ENCODE measurements around the gene DEXI. TPM values are rescaled to one million over a fixed set of nuclear protein-coding genes. Genes with fewer than 3 reads are reported as not detected.

Gene DEXI
- total RNA-seq, 1 experiment from 2014 or later, result 28.3 TPM

DNA sequence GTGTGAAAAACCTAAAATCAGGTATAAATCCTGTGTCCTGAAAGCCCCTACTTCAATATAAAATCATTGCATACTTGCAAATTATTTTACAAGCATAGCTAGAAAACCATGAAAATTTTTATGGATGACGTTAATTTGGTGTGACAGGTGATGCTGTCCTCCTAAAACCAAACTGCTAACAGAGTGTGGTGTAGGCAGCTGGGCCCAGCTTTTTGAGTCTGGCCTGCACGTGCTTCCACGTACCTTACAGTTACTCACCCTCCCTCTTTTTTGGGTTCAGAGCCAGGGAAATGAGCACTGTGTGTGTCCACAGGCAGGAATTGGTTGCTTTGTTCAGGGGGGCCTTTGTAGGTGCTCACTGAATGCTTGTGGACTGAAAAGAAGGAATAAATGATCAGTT is 38.5 kb upstream of the DEXI start:
- Histone ChIP-seq H3K79me2 (ENCODE audit: insufficient read depth, low read length) (no peaks in the 10 kb centered on the region), H4K91ac (ENCODE audit: insufficient read length, low read depth, low read length) (no peak overlapping the region), H3K23ac (ENCODE audit: insufficient read length, low read depth, low read length) (no peak overlapping the region), H3K27me3 (ENCODE audit: insufficient read depth, low read length) (no peaks in the 10 kb centered on the region), H4K5ac (ENCODE audit: insufficient read length, low read depth, low read length) (no peak overlapping the region), H3K79me1 (ENCODE audit: insufficient read depth, low read depth, low read length, poor library complexity, severe bottlenecking) (no peaks in the 10 kb centered on the region), H3K9ac (ENCODE audit: extremely low read depth, insufficient read length, low read length) (no peak overlapping the region), H3K27ac (ENCODE audit: insufficient read length, low read depth, low read length) (no peak overlapping the region), H2BK12ac (ENCODE audit: insufficient read length, low read depth, low read length) (no peak overlapping the region), H3K23me2 (ENCODE audit: insufficient read length, low read depth, low read length, poor library complexity, severe bottlenecking) (no peaks in the 10 kb centered on the region), H4K20me1 (ENCODE audit: control insufficient read depth, insufficient read depth, insufficient read length) (no peaks in the 10 kb centered on the region), H3K9me3 (ENCODE audit: control insufficient read depth, low read depth, low read length) (no peaks in the 10 kb centered on the region), H2BK5ac (ENCODE audit: insufficient read length, low read length) (no peak overlapping the region), H2AFZ (ENCODE audit: low read length) (no peak overlapping the region), H3K14ac (ENCODE audit: insufficient read depth, low read length) (no peak overlapping the region), H3K4ac (ENCODE audit: low read depth, low read length) (no peak overlapping the region), H3K18ac (ENCODE audit: insufficient read length, low read depth, low read length) (no peak overlapping the region), H3K4me1 (ENCODE audit: insufficient read depth, low read length) (no peaks in the 10 kb centered on the region), H4K8ac (replicated peaks; ENCODE audit: insufficient read length, low read depth, low read length) (no peak overlapping the region), H2BK15ac (ENCODE audit: low read depth, low read length) (no peak overlapping the region), H2BK20ac (ENCODE audit: low read depth, low read length, poor library complexity, severe bottlenecking) (no peak overlapping the region), H3T11ph (ENCODE audit: low read length) (no peak overlapping the region), H3K56ac (ENCODE audit: insufficient read length, low read depth, low read length) (no peak overlapping the region), H2AK5ac (ENCODE audit: insufficient read length, low read length) (no peak overlapping the region), H2BK120ac (ENCODE audit: low read depth, low read length, poor library complexity, severe bottlenecking) (no peak overlapping the region), H3K4me2 (ENCODE audit: insufficient read depth, insufficient read length, low read length) (no peak overlapping the region)
- no peaks in the 10 kb centered on the region for H3K27me3 Mint-ChIP-seq (ENCODE audit: low read depth)
- no peak overlapping the region for H3K27ac Mint-ChIP-seq
- H3K9me3 Mint-ChIP-seq, result no peaks in the 10 kb centered on the region
- peaks cover 0 to 12% (median 0%) of the 10 kb centered on the region in 3 experiments; a peak in 2 of 7 replicates for H3K36me3 Mint-ChIP-seq (ENCODE audit: insufficient read depth in 1 of 3, low read depth in 3 of 3)
- no peak overlapping the region for H3K4me3 Mint-ChIP-seq
- H3K4me1 Mint-ChIP-seq, result peaks cover 9 to 29% of the 10 kb centered on the region in 2 experiments
- no CpG with 5 or more reads among the region's 3 CpGs for WGBS (ENCODE audit: extremely low coverage, insufficient read length, low lambda C conversion rate)
- TF ChIP-seq CTCF (conservative IDR thresholded peaks at IDR 0.05), result no peak
- DNase-seq, result no peak

Measured in H9 (cell line).